Glomerular endothelial cell (primary cell): ENCODE results near the gene AFF2. TPM values are rescaled to one million over a fixed set of nuclear protein-coding genes. Genes with fewer than 3 reads are reported as not detected.

Experiments used
- DNase-seq: peaks from one replicate; pipeline ENCODE4 v3.0.0-alpha.2; 2011; ENCODE audit warnings: low read depth, low spot score; ENCODE audit errors: extremely low read depth
- total RNA-seq: library from RNA; depleted of rRNA; stranded (reverse); fragments of >200 nt; gene quantifications from 2 replicates; pipeline ENCODE4 v1.2.3, GENCODE V29; 2015

Gene AFF2
- total RNA-seq, result 0.06 and 0.24 TPM in 2 replicates

- no peak for DNase-seq
Measured at GRCh38 chrX:148500423-148501385, at the start of gene AFF2. AFF2 (plus strand) TSS chrX:148500617; CDS start chrX:148501098, 481 bp downstream.

- DNase-seq, result no peak
Measured at GRCh38 chrX:148457279-148457678, 43.1 kb upstream of the AFF2 start.

GRCh38 chrX:148459343-148459742, 41.1 kb upstream of the AFF2 start:
- no peak for DNase-seq

GRCh38 chrX:148466292-148466691, 34.1 kb upstream of the AFF2 start:
- DNase-seq, result no peak

GRCh38 chrX:148470324-148470723, 30.1 kb upstream of the AFF2 start:
- no peak for DNase-seq

- DNase-seq, result no peak
Measured at GRCh38 chrX:148474030-148474429, 26.4 kb upstream of the AFF2 start.

GRCh38 chrX:148492057-148492456, 8.4 kb upstream of the AFF2 start:
- DNase-seq, result no peak

- no peak for DNase-seq
Measured at GRCh38 chrX:148495176-148495575, 5.2 kb upstream of the AFF2 start.

- DNase-seq, result no peak
Measured at GRCh38 chrX:148498067-148498466, 2.4 kb upstream of the AFF2 start.

GRCh38 chrX:148499638-148500422, 587 bp upstream of the AFF2 start:
- DNase-seq, result no peak

- DNase-seq, result no peak
Measured at GRCh38 chrX:148501386-148502066, 1.1 kb downstream of the AFF2 start.

- no peak for DNase-seq
Measured at GRCh38 chrX:148504506-148504905, 4.1 kb downstream of the AFF2 start.

- no peak for DNase-seq
Measured at GRCh38 chrX:148507418-148507817, 7.0 kb downstream of the AFF2 start.

GRCh38 chrX:148512453-148512852, 12.0 kb downstream of the AFF2 start:
- DNase-seq, result no peak

GRCh38 chrX:148513661-148514060, 13.2 kb downstream of the AFF2 start:
- DNase-seq, result no peak

GRCh38 chrX:148517176-148517575, 16.8 kb downstream of the AFF2 start:
- DNase-seq, result no peak

GRCh38 chrX:148522006-148522405, 21.6 kb downstream of the AFF2 start:
- no peak for DNase-seq

- DNase-seq, result no peak
Measured at GRCh38 chrX:148523303-148524080, 23.1 kb downstream of the AFF2 start.

- peak; percentile 2 for DNase-seq
Measured at GRCh38 chrX:148530464-148531077, 30.2 kb downstream of the AFF2 start.

- DNase-seq, result no peak
Measured at GRCh38 chrX:148534291-148534690, 33.9 kb downstream of the AFF2 start.
